Gastroesophageal sphincter (tissue), 3 donors: ENCODE measurements around the gene ARMC9.

Experiments used
- CTCF ChIP-seq, 4 experiments: fragments of 200-600 bp in 2 of 4; fragments of 450-650 bp in 2 of 4; sonication (generic) in 1 of 4; IDR thresholded peaks; one replicate each; pipeline ENCODE4 v1.5.1; 2017 to 2019; ENCODE audit warnings: antibody characterized with exemption in 4 of 4, mild to moderate bottlenecking in 2 of 4, moderate library complexity in 2 of 4
- EP300 ChIP-seq: sonication (generic); formaldehyde crosslinking; IDR thresholded peaks from one replicate; pipeline ENCODE4 v1.6.1; 2017; ENCODE audit warnings: antibody characterized with exemption, mild to moderate bottlenecking
- POLR2A ChIP-seq, 2 donors: fragments of 450-650 bp; IDR thresholded peaks; one replicate each; pipeline ENCODE4 v1.6.1; 2017; ENCODE audit warnings: antibody characterized with exemption in 2 of 2, mild to moderate bottlenecking in 2 of 2, moderate library complexity in 1 of 2
- POLR2AphosphoS5 ChIP-seq: sonication (generic); formaldehyde crosslinking; IDR thresholded peaks from one replicate; pipeline ENCODE4 v1.6.1; 2017; ENCODE audit warnings: antibody characterized with exemption

DNA sequence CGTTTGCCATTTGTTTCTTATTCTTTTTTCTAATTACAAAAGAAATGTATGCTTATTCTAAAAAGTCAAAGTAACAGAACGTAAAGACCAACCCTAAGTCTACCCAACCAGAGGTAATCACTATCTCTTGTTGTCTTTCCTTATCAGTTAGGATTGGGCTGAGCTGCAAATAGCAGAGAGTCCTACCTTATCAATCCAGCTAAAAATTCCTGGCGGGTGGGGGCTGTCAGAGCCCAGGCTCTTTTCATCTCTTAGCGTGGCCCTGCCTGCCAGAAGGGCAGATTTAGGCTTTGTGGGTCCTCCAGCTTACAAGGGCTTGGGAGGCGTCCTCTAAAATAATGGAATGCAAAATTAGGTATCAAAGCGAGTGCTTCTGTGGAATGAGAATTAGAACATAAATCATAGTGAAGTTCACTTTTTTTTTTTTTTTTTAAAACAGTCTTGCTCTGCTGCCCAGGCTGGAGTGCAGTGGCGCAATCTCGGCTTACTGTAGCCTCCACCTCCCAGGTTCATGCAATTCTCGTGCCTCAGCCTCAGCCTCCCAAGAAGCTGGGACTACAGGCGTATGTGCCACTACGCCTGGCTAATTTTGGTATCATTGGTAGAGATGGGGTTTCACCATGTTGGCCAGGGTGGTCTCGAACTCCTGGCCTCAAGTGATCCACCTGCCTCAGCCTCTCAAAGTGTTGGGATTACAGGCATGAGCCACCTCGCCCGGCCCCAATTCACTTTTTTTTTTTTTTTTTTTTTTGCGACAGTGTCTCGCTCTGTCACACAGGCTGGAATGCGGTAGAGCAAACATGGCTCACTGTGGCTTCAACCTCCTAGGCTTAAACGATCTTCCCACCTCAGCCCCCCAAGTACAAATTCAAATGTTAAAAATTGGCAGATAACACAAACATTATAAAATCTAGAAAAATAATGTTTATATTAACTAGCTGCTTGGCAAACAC, 139.7 kb downstream of the ARMC9 start:
- no peak for TF ChIP-seq CTCF (IDR thresholded peaks at IDR 0.05)
- no peak for TF ChIP-seq POLR2A (IDR thresholded peaks at IDR 0.05)
- TF ChIP-seq POLR2AphosphoS5: no peak
- no peak for TF ChIP-seq EP300
